ENCODE data around the gene ZDHHC21.
"Not testable (repeated sequence)": the region's sequence is repeated elsewhere in the genome, so short reads cannot be mapped to it uniquely, and the experiment has no call there.

ZDHHC21 gene

DNA sequence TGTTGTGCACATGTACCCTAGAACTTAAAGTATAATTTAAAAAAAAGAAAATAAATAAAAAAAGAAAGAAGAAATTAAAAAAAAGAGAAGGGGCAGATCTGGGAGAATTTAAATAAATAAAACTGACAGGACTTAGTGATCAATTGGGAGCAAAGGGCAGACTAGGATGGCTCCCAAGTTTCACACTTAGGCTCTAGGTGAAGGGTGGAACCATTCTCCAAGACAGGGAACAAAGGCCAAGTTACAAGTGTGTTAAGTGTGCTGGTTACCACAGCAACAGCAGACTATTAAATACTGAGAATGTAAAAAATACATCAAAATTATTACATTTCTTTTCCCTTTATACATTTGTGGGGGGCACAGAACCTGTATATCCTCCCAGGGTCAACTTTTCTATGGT, 7.1 kb downstream of the ZDHHC21 start:
- TF ChIP-seq, protein P1, sequence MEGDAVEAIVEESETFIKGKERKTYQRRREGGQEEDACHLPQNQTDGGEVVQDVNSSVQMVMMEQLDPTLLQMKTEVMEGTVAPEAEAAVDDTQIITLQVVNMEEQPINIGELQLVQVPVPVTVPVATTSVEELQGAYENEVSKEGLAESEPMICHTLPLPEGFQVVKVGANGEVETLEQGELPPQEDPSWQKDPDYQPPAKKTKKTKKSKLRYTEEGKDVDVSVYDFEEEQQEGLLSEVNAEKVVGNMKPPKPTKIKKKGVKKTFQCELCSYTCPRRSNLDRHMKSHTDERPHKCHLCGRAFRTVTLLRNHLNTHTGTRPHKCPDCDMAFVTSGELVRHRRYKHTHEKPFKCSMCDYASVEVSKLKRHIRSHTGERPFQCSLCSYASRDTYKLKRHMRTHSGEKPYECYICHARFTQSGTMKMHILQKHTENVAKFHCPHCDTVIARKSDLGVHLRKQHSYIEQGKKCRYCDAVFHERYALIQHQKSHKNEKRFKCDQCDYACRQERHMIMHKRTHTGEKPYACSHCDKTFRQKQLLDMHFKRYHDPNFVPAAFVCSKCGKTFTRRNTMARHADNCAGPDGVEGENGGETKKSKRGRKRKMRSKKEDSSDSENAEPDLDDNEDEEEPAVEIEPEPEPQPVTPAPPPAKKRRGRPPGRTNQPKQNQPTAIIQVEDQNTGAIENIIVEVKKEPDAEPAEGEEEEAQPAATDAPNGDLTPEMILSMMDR (IDR thresholded peaks at IDR 0.05; ENCODE audit: borderline replicate concordance, insufficient read depth, low read depth, low read length) = no peak
- H3K4me3 ChIP-seq (ENCODE audit: low read depth, low read length) = no peak overlapping the region

DNA sequence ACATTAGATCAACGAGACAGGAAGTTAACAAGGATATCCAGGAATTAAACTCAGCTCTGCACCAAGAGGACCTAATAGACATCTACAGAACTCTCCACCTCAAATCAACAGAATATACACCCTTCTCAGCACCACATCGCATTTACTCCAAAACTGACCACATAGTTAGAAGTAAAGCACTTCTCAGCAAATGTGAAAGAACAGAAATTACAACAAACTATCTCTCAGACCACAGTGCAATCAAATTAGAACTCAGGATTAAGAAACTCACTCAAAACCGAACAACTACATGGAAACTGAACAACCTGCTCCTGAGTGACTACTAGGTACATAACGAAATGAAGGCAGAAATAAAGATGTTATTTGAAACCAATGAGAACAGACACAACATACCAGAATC, 10.6 kb downstream of the ZDHHC21 start:
- H3K4me3 ChIP-seq (ENCODE audit: low read depth, low read length) = not testable (repeated sequence)

DNA sequence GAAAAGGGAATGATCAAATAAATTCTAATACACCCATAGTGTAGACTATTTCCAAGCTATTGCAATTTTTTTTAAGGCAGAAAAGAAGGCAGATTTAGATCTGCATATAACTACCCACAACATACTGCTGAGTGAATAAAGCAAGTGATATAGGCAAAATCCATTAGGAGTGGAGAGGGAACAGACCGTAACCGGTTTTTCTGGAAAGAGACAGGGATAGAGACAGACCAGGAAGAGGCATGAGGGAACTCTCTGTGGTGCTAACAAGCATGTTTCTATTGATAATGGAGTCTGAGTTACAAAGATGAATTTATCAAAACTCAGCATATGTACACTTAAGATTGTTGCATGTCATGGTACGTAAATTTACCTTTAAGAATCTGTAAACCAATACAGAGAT, 14.5 kb downstream of the ZDHHC21 start:
- TF ChIP-seq, protein P1 (IDR thresholded peaks at IDR 0.05; ENCODE audit: borderline replicate concordance, insufficient read depth, low read depth, low read length) = no peak
- H3K4me3 ChIP-seq (ENCODE audit: low read depth, low read length) = no peak overlapping the region

DNA sequence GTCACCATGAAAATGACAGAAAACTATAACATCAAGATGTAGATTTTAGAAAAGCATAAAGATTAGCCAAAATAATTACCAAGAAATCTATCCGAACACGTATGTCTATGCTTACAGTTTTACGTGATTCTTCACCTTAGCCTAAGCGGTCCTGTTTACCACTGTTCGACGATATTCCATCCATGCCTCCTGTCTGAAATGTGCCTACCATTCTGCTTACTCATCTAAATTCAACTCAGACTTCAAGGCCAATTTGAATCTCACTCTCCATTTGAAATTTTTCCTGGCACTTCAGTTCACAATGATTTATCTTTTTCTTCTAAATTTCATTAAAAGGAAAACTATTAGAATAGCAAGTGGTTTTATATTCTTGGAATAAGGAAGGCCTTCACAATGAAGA, 15.4 kb downstream of the ZDHHC21 start:
- TF ChIP-seq, protein P1 (IDR thresholded peaks at IDR 0.05; ENCODE audit: borderline replicate concordance, insufficient read depth, low read depth, low read length) = no peak
- H3K4me3 ChIP-seq (ENCODE audit: low read depth, low read length) = no peak overlapping the region

DNA sequence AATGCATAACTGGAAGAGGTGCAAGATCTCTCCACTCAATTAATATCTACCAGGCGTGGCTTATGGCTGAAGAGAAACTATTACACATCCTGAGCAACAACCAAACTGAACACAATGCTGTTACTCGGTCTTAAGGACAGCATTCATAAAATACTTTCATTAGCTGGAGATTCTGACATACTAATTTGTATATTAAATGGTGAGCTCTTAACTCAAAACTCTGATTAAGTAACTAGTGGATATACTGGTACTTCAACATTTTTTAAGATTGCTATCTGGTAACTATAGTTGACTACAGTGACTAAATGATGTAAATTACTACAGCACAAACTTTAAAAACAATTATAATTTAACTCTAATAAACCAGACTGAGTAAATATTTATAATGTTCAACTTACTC, 15.8 kb downstream of the ZDHHC21 start:
- H3K4me3 ChIP-seq (ENCODE audit: low read depth, low read length) = no peak overlapping the region
- TF ChIP-seq, protein P1 (IDR thresholded peaks at IDR 0.05; ENCODE audit: borderline replicate concordance, insufficient read depth, low read depth, low read length) = no peak

DNA sequence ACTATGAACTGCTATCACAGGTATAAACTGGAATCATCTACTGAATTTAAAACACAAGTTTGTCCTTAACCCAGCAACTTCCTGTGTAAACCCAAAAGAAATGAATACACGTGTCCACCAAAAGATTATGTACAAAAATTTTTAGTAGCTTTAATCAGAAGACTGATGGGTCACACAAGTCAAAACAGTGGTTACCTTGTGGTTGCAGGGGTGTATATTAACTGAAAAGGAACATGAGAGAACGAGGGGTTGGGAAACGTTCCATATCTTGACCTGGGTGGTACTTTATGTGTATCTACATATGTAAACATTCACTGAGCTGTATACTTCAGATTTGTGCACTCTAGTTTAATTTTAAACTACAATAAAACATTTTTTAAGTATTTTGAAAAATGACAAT, 18.6 kb downstream of the ZDHHC21 start:
- TF ChIP-seq, protein P1 (IDR thresholded peaks at IDR 0.05; ENCODE audit: borderline replicate concordance, insufficient read depth, low read depth, low read length) = no peak
- no peak overlapping the region for H3K4me3 ChIP-seq (ENCODE audit: low read depth, low read length)

DNA sequence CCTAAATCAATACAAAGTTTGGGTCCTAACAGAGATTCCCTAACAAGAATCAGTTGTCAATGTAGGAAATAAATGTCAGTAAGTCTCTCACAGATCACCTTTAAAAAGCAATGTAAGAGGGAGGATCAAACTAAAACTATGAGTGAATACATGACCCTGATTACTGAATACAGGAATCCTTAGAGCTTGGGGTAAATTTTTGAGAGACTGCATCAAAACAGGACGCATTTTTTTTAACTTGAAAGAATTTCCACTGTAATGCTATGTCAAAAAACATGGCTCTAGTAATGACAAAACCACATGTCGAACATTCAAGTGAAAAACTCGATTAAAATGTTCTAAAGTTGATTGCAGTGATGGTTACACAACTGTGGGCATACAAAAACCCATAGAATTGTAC, 21.9 kb downstream of the ZDHHC21 start:
- no peak overlapping the region for H3K4me3 ChIP-seq (ENCODE audit: low read depth, low read length)
- TF ChIP-seq, protein P1 (IDR thresholded peaks at IDR 0.05; ENCODE audit: borderline replicate concordance, insufficient read depth, low read depth, low read length) = no peak

DNA sequence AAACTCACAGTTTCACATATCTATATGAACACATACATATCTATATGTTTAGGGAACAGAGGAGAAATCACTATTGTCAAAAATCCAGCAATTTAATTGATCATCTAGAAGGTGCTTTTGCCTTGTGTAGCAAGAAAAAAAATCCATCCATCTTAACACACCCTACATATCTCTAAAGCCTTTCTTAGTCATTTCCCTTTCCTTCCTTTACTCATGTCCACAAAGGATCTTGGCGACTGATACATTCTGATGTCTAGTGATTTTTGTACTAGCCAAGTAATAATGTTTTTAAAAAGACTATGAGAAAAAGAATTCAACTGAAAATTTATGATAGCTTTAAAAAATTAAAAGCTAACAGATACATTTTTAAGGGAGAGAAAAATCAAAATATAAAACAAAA, 22.5 kb downstream of the ZDHHC21 start:
- TF ChIP-seq, protein P1 (IDR thresholded peaks at IDR 0.05; ENCODE audit: borderline replicate concordance, insufficient read depth, low read depth, low read length) = no peak
- H3K4me3 ChIP-seq (ENCODE audit: low read depth, low read length) = no peak overlapping the region

DNA sequence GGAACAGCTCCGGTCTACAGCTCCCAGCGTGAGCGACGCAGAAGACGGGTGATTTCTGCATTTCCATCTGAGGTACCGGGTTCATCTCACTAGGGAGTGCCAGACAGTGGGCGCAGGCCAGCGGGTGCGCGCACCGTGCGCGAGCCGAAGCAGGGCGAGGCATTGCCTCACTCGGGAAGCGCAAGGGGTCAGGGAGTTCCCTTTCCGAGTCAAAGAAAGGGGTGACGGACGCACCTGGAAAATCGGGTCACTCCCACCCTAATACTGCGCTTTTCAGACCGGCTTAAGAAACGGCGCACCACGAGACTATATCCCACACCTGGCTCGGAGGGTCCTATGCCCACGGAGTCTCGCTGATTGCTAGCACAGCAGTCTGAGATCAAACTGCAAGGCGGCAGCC, 29.2 kb downstream of the ZDHHC21 start:
- H3K4me3 ChIP-seq (ENCODE audit: low read depth, low read length) = not testable (repeated sequence)

All from GM12875 (cell line).